ENCODE data around the gene PHF2. TPM values are rescaled to one million over a fixed set of nuclear protein-coding genes. Genes with fewer than 3 reads are reported as not detected.

Gene PHF2
- total RNA-seq, 4 donors from 2014 or later = 15.0 to 28.6 (median 20.4) TPM

DNA sequence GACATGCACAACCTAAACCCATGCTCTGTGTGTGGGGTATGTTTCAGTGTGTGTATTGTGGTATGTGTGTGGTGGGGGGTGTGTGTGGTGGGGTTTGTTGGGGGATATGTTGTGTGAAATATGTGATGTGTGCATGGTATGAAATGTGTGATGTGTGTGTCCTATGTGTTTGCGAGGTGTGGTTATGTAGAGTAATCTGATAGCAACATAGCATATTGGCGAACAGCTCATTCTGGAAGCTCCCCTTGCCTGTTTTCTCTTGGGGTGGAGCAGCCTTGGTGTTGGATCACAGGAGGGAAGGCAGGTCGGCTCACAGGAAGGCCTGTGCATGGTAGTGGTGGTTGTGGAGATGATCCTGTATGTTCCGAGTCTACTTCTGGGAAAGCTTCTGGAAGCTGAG, 35.4 kb upstream of the PHF2 start:
- TF ChIP-seq, protein P1, sequence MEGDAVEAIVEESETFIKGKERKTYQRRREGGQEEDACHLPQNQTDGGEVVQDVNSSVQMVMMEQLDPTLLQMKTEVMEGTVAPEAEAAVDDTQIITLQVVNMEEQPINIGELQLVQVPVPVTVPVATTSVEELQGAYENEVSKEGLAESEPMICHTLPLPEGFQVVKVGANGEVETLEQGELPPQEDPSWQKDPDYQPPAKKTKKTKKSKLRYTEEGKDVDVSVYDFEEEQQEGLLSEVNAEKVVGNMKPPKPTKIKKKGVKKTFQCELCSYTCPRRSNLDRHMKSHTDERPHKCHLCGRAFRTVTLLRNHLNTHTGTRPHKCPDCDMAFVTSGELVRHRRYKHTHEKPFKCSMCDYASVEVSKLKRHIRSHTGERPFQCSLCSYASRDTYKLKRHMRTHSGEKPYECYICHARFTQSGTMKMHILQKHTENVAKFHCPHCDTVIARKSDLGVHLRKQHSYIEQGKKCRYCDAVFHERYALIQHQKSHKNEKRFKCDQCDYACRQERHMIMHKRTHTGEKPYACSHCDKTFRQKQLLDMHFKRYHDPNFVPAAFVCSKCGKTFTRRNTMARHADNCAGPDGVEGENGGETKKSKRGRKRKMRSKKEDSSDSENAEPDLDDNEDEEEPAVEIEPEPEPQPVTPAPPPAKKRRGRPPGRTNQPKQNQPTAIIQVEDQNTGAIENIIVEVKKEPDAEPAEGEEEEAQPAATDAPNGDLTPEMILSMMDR (IDR thresholded peaks at IDR 0.05; ENCODE audit: low read depth) = no peak

DNA sequence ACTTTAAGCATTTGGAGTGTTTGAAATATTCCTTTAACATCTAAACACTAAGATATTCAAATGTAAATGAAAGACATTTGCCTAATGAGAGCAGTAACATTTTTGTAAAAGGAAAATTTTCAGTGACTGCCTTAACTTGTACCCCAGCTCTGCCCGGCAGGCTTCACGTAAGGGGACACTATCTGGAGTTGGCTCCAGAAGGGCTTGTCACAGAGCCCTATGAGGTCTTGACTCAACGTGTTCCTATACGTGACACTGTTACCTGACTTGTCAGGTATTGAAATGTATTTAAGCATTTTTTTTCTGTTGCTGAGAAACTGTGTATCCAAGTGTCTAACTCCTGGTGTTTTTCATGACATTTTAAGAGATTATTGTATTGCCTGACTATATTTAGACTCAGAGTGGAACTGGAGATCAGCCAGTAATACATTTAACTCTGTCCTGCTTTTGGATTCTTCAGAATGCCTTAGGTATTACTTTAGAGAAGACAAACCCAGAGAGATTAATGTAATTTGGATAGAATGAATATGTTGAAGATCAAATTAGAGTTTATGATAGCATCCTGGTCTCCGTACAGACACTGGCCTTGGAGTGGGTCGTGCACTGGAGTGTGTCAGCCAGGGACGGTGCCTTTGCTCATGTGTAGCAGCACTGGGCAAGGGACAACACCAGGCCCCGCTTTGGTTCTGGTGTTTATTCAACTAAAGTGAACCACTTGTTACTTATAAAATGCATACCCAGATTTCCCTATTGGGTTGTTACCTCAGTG, 34.6 kb upstream of the PHF2 start:
- TF ChIP-seq, protein P1 (IDR thresholded peaks at IDR 0.05; ENCODE audit: low read depth) = no peak

DNA sequence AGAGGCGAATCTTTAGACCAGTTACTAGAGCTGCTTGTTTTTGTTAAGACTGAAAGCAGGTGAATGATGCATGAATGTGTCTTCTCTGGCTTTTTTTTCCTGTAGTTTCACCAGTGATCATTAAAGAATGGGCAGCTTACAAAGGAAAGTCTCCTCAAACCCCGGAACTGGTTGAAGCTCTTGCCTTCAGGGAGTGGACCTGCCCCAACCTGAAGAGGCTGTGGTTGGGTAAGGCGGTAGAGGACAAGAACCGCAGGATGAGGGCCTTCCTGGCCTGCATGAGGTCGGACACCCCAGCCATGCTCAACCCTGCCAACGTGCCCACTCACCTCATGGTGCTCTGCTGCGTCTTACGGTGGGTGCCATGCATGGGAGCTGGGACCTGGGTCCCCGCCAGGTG, 33.3 kb upstream of the PHF2 start:
- TF ChIP-seq, protein P1 (IDR thresholded peaks at IDR 0.05; ENCODE audit: low read depth) = no peak

DNA sequence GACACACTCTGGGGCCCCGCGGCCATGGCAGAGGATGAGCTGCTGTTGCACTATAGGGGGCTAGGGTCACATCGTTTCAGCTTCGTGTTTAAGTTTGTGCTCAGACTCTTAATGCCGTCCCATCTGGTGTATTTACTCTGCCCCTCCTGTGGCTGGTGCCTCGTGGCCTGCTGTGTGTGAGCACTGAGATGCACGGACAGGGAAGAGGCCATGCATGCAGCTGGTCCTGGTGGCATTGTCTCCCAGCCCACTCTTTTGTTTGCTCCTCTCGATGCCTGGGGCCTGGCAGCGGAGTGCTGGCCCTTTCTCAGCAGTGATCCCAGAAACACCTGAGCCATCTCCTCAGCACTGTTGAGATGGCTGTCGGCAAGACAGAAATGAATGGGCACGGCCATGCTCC, 30.0 kb upstream of the PHF2 start:
- TF ChIP-seq, protein P1 (IDR thresholded peaks at IDR 0.05; ENCODE audit: low read depth) = no peak

DNA sequence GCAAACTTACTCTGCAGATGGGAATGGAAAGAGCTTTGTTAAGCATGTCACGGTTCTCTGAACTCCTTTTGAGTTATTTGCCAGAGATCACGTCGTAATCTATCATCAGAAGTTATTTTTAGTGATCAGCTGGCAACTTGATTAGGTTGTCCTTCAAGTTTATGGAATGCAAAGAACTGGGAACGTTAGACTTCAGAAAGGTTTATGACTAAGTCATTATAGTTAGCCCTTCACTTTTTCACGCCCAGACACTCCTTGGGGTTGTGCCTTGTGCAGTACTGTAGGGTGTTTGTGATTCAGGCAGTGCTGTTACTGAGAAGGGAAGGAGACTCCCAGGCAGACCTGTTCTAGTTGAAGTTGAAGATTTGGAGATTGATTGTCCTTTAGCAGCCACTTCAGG, 26.8 kb upstream of the PHF2 start:
- TF ChIP-seq, protein P1 (IDR thresholded peaks at IDR 0.05; ENCODE audit: low read depth) = no peak

DNA sequence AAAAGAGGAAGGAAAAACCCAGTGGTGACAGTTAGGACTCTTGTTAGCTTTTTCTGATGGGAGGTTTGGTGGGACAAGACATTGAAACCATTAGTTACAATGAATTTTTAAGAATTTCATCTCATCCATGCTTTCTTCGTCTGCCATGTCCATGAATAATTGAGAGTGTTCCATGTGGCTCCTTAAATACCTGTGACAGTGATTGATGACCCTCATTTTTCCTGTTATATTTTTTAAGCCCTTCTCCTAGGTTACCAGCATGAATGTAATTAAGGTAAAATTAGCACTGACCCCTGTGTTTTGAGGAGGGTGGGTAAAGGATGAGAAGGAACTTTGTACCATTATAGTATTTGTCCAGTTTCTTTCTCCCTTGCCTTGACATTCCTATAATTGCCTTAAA, 23.5 kb upstream of the PHF2 start:
- TF ChIP-seq, protein P1 (IDR thresholded peaks at IDR 0.05; ENCODE audit: low read depth) = no peak

DNA sequence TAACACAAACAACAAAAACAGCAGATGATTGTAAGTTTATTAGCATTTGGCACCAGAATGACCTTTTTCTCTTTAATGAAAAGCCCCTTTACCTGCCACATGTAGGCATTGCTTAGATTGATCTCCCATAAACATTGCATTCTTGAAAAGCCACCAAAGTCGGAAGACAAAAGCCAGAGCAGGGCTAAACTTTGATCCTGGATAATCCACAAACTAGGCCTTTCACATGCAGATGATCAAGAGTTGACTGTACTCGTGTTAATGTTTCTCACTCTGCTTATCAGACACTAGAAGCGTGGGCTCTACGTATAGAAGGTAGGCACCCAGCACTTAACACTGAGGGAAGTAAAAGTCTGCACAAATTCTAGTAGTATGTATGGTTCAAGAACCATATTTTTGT, 21.0 kb upstream of the PHF2 start:
- TF ChIP-seq, protein P1 (IDR thresholded peaks at IDR 0.05; ENCODE audit: low read depth) = no peak

Data from subcutaneous adipose tissue (tissue), 4 donors.